Smooth muscle cell of the brain vasculature (primary cell): ENCODE measurements around the gene CDKAL1.
"Not testable (repeated sequence)": the region's sequence is repeated elsewhere in the genome, so short reads cannot be mapped to it uniquely, and the experiment has no call there.

Source experiments
- DNase-seq: peaks from one replicate; pipeline ENCODE4 v3.0.0-alpha.2; 2012; ENCODE audit warnings: low read depth, low spot score

Gene CDKAL1

GRCh38 chr6:20534295-20535262 lies at the start of gene CDKAL1:
TSS of gene CDKAL1 (plus strand) at chr6:20534457. CDS start at chr6:20546351, 11,894 bp downstream.
- DNase-seq, result peak; percentile 84

- no peak for DNase-seq
Observed at GRCh38 chr6:20486641-20487040, 47.6 kb upstream of the CDKAL1 start.

- peak; percentile 6 for DNase-seq
Observed at GRCh38 chr6:20487669-20488375, 46.4 kb upstream of the CDKAL1 start.

GRCh38 chr6:20490591-20490990 lies 43.7 kb upstream of the CDKAL1 start:
- DNase-seq, result no peak

- DNase-seq, result no peak
Observed at GRCh38 chr6:20492099-20492498, 42.2 kb upstream of the CDKAL1 start.

- no peak for DNase-seq
Observed at GRCh38 chr6:20497216-20498040, 36.8 kb upstream of the CDKAL1 start.

GRCh38 chr6:20498041-20498385 lies 36.2 kb upstream of the CDKAL1 start:
- no peak for DNase-seq

- no peak for DNase-seq
Observed at GRCh38 chr6:20509212-20509611, 25.0 kb upstream of the CDKAL1 start.

GRCh38 chr6:20511852-20512251 lies 22.4 kb upstream of the CDKAL1 start:
- no peak for DNase-seq

- not testable (repeated sequence) for DNase-seq
Observed at GRCh38 chr6:20525208-20525607, 9.0 kb upstream of the CDKAL1 start.

GRCh38 chr6:20529086-20529448 lies 5.2 kb upstream of the CDKAL1 start:
- not testable (repeated sequence) for DNase-seq

GRCh38 chr6:20532881-20533280 lies 1.4 kb upstream of the CDKAL1 start:
- no peak for DNase-seq

GRCh38 chr6:20533746-20534294 lies 437 bp upstream of the CDKAL1 start:
- DNase-seq, result no peak

GRCh38 chr6:20538131-20538662 lies 3.9 kb downstream of the CDKAL1 start:
- no peak for DNase-seq

GRCh38 chr6:20538907-20539306 lies 4.7 kb downstream of the CDKAL1 start:
- no peak for DNase-seq

GRCh38 chr6:20539387-20539786 lies 5.1 kb downstream of the CDKAL1 start:
- no peak for DNase-seq

GRCh38 chr6:20540683-20541082 lies 6.4 kb downstream of the CDKAL1 start:
- no peak for DNase-seq

- no peak for DNase-seq
Observed at GRCh38 chr6:20541382-20541781, 7.1 kb downstream of the CDKAL1 start.

GRCh38 chr6:20542927-20543602 lies 8.8 kb downstream of the CDKAL1 start:
- peak; percentile 59 for DNase-seq

GRCh38 chr6:20548264-20548663 lies 14.0 kb downstream of the CDKAL1 start:
- DNase-seq, result no peak

- DNase-seq, result not testable (repeated sequence)
Observed at GRCh38 chr6:20549398-20549797, 15.1 kb downstream of the CDKAL1 start.
